Measurements from ENCODE around the gene ANTXR1. TPM values are rescaled to one million over a fixed set of nuclear protein-coding genes. Genes with fewer than 3 reads are reported as not detected.

Gene ANTXR1
- total and polyA plus RNA-seq, 2 donors (not counting 1 experiment from before 2014, with no cell fraction given) = 44.6 to 101 TPM

DNA sequence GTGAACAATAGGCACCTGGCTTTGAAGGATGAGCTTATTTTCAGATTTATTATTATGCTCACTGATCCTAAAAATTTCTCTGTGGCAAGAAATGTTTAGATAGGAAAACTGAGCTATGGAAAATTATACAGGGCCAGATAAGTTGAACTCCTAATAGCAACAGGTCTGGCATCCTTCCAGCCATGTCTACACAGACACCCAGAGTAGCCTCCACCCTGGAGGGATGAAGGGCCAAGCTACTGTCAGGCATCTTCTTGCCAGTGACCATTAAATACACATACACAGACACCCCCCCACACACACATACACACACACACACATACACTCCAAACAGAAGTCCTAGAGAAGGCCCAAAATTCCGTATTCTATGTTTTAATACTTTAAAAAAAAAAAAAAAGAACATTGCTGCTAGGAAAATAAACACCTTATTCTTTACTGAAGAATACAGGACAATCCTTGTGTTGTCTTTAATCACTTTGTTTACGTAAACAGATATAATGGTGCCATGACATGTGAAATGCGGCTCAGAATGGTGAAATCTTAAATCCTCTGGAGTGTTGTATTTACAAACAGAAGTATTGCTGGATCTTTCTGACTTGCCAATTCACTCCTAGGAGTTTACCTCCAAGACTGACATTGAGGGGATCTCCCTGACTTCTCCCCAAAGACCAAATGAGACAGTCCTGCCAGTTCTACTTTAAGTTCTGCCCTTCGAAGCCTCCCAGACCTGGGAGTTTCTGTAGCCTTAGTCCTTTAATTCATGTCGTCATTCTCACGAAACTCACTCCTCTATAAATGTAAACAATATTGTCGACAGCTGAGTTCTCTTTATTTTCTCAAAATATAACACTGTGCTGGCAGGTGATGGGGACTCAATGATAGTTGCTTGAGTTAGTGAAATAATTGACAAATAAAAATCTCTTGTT, 163.1 kb downstream of the ANTXR1 start:
- H3K9me3 ChIP-seq (ENCODE audit: control insufficient read depth, insufficient read depth, low read depth, low read length) = no peaks in the 10 kb centered on the region
- H3K9ac ChIP-seq (ENCODE audit: insufficient read depth, low read length) = no peak overlapping the region
- no peaks in the 10 kb centered on the region for H3K79me2 ChIP-seq (ENCODE audit: control insufficient read depth, insufficient read depth, low read length)
- no peak overlapping the region for H3K4me2 ChIP-seq (ENCODE audit: extremely low read depth, insufficient read depth, low read length)
- H3K27ac ChIP-seq (ENCODE audit: insufficient read depth, low read length) = peak overlapping the region; percentile 91
- peaks cover 16% of the 10 kb centered on the region for H3K4me1 ChIP-seq (ENCODE audit: control insufficient read depth, extremely low read depth, insufficient read depth, low read length)
- no peak for TF ChIP-seq EZH2 (IDR thresholded peaks at IDR 0.05; ENCODE audit: low read length, missing control alignments)
- TF ChIP-seq CTCF (conservative IDR thresholded peaks at IDR 0.05 in 1 of 2, IDR thresholded peaks at IDR 0.05 in 1 of 2; ENCODE audit: low read depth in 1 of 2, low read length in 2 of 2) = no peak
- DNase-seq (ENCODE audit: low read depth in 2 of 2) = peak in 1 of 2 donors; percentile 41
- no peaks in the 10 kb centered on the region for H3K36me3 ChIP-seq (ENCODE audit: control insufficient read depth, insufficient read depth, low read length)
- no peak overlapping the region for H3K4me3 ChIP-seq (replicated peaks in 1 of 4; ENCODE audit: control extremely low read depth in 1 of 4, insufficient read depth in 1 of 4, low read depth in 3 of 4, low read length in 4 of 4)
- no peaks in the 10 kb centered on the region for H4K20me1 ChIP-seq (ENCODE audit: control insufficient read depth, extremely low read depth, insufficient read depth, low read length)
- H3K27me3 ChIP-seq (ENCODE audit: control insufficient read depth, insufficient read depth, low read length) = no peaks in the 10 kb centered on the region
- no peak overlapping the region for H2AFZ ChIP-seq (ENCODE audit: low read length)

GRCh38 chr2:69177063-69177771, 164.2 kb downstream of the ANTXR1 start:
- Histone ChIP-seq H4K20me1 (ENCODE audit: control insufficient read depth, extremely low read depth, insufficient read depth, low read length) (no peaks in the 10 kb centered on the region), H3K36me3 (ENCODE audit: control insufficient read depth, insufficient read depth, low read length) (no peaks in the 10 kb centered on the region), H2AFZ (ENCODE audit: low read length) (no peak overlapping the region), H3K79me2 (ENCODE audit: control insufficient read depth, insufficient read depth, low read length) (no peaks in the 10 kb centered on the region), H3K9me3 (ENCODE audit: control insufficient read depth, insufficient read depth, low read depth, low read length) (no peaks in the 10 kb centered on the region), H3K4me2 (ENCODE audit: extremely low read depth, insufficient read depth, low read length) (peak overlapping the region; percentile 65), H3K4me3 (replicated peaks in 1 of 4; ENCODE audit: control extremely low read depth in 1 of 4, insufficient read depth in 1 of 4, low read depth in 3 of 4, low read length in 4 of 4) (peak overlapping the region in 2 of 4 experiments; percentile 29 to 49), H3K4me1 (ENCODE audit: control insufficient read depth, extremely low read depth, insufficient read depth, low read length) (peaks cover 16% of the 10 kb centered on the region), H3K27me3 (ENCODE audit: control insufficient read depth, insufficient read depth, low read length) (no peaks in the 10 kb centered on the region), H3K9ac (ENCODE audit: insufficient read depth, low read length) (peak overlapping the region; percentile 64), H3K27ac (ENCODE audit: insufficient read depth, low read length) (peak overlapping the region; percentile 91)
- DNase-seq (ENCODE audit: low read depth in 2 of 2) = peak; percentile 95 to 98
- no peak for TF ChIP-seq CTCF (conservative IDR thresholded peaks at IDR 0.05 in 1 of 2, IDR thresholded peaks at IDR 0.05 in 1 of 2; ENCODE audit: low read depth in 1 of 2, low read length in 2 of 2)
- TF ChIP-seq EZH2 (IDR thresholded peaks at IDR 0.05; ENCODE audit: low read length, missing control alignments) = no peak
